ENCODE measurements around the gene CERS4. TPM values are rescaled to one million over a fixed set of nuclear protein-coding genes. Genes with fewer than 3 reads are reported as not detected.

CERS4 gene
- total and polyA plus RNA-seq, 4 donors = 30.7 to 67.8 (median 54.4) TPM

GRCh38 chr19:8256276-8257051, 47.3 kb downstream of the CERS4 start:
- H3K36me3 ChIP-seq (ENCODE audit: control insufficient read depth in 4 of 4, insufficient read depth in 4 of 4, low read length in 4 of 4) = peaks cover 0 to 35% (median 15%) of the 10 kb centered on the region in 4 donors
- ATAC-seq (ENCODE audit: insufficient read depth, low FRiP score) (no peak), DNase-seq (no peak)
- no peak overlapping the region for H3K4me3 ChIP-seq
- TF ChIP-seq, protein P1, sequence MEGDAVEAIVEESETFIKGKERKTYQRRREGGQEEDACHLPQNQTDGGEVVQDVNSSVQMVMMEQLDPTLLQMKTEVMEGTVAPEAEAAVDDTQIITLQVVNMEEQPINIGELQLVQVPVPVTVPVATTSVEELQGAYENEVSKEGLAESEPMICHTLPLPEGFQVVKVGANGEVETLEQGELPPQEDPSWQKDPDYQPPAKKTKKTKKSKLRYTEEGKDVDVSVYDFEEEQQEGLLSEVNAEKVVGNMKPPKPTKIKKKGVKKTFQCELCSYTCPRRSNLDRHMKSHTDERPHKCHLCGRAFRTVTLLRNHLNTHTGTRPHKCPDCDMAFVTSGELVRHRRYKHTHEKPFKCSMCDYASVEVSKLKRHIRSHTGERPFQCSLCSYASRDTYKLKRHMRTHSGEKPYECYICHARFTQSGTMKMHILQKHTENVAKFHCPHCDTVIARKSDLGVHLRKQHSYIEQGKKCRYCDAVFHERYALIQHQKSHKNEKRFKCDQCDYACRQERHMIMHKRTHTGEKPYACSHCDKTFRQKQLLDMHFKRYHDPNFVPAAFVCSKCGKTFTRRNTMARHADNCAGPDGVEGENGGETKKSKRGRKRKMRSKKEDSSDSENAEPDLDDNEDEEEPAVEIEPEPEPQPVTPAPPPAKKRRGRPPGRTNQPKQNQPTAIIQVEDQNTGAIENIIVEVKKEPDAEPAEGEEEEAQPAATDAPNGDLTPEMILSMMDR (IDR thresholded peaks at IDR 0.05; ENCODE audit: control extremely low read depth, extremely low read depth) = no peak
- H3K27ac ChIP-seq (ENCODE audit: low read depth in 1 of 2, low read length in 1 of 2) = no peak overlapping the region
- no peaks in the 10 kb centered on the region for H3K9me3 ChIP-seq (ENCODE audit: control insufficient read depth in 4 of 4, insufficient read depth in 3 of 4, low read length in 3 of 4)
- H3K4me1 ChIP-seq (ENCODE audit: control insufficient read depth in 5 of 5, insufficient read depth in 5 of 5, low read length in 5 of 5) = no peaks in the 10 kb centered on the region
- 96% methylated on average over 15 of the region's 15 CpGs for WGBS, 2 donors
- no peaks in the 10 kb centered on the region for H3K27me3 ChIP-seq (ENCODE audit: control insufficient read depth in 3 of 3, insufficient read depth in 3 of 3, low read length in 2 of 3)
- no peak overlapping the region for H3K9ac ChIP-seq (ENCODE audit: insufficient read depth in 1 of 2, low read length in 2 of 2)

DNA sequence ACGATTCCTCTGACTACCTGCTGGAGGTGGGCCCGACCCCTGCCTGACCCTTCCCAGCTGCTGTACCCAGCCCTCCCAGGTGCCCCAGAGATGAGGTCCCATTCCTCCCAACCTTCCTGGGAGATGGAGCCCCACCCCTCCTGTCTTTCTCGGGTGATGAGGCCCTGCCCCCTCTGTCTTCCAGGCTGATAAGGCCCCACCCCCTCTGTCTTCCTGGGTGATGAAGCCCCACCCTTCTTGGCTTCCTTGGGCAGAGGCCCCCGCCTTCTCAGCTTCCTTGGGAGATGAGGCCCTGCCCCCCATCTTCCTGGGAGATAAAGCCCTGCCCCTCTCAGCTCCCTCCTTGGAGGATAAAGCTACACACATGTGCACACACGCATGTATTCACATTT, 47.9 kb downstream of the CERS4 start:
- Histone ChIP-seq H3K27ac (ENCODE audit: low read depth in 1 of 2, low read length in 1 of 2) (no peak overlapping the region), H3K36me3 (ENCODE audit: control insufficient read depth in 4 of 4, insufficient read depth in 4 of 4, low read length in 4 of 4) (peaks cover 0 to 39% (median 15%) of the 10 kb centered on the region in 4 donors), H3K4me1 (ENCODE audit: control insufficient read depth in 5 of 5, insufficient read depth in 5 of 5, low read length in 5 of 5) (no peaks in the 10 kb centered on the region), H3K9ac (ENCODE audit: insufficient read depth in 1 of 2, low read length in 2 of 2) (no peak overlapping the region), H3K4me3 (no peak overlapping the region), H3K27me3 (ENCODE audit: control insufficient read depth in 3 of 3, insufficient read depth in 3 of 3, low read length in 2 of 3) (no peaks in the 10 kb centered on the region), H3K9me3 (ENCODE audit: control insufficient read depth in 4 of 4, insufficient read depth in 3 of 4, low read length in 3 of 4) (no peaks in the 10 kb centered on the region)
- DNase-seq (no peak), ATAC-seq (ENCODE audit: insufficient read depth, low FRiP score) (no peak)
- TF ChIP-seq, protein P1 (IDR thresholded peaks at IDR 0.05; ENCODE audit: control extremely low read depth, extremely low read depth) = no peak
- 50 to 73% methylated on average over 5 of the region's 5 CpGs for WGBS, 2 donors

GRCh38 chr19:8259142-8259921, 50.2 kb downstream of the CERS4 start:
- DNase-seq = no peak
- H3K36me3 ChIP-seq (ENCODE audit: control insufficient read depth in 4 of 4, insufficient read depth in 4 of 4, low read length in 4 of 4) = peaks cover 0 to 40% (median 17%) of the 10 kb centered on the region in 4 donors
- no peak overlapping the region for H3K9ac ChIP-seq (ENCODE audit: insufficient read depth in 1 of 2, low read length in 2 of 2)
- no peak overlapping the region for H3K4me3 ChIP-seq
- TF ChIP-seq, protein P1 (IDR thresholded peaks at IDR 0.05; ENCODE audit: control extremely low read depth, extremely low read depth) = no peak
- no peaks in the 10 kb centered on the region for H3K27me3 ChIP-seq (ENCODE audit: control insufficient read depth in 3 of 3, insufficient read depth in 3 of 3, low read length in 2 of 3)
- H3K27ac ChIP-seq (ENCODE audit: low read depth in 1 of 2, low read length in 1 of 2) = no peak overlapping the region
- 87 to 88% methylated on average over 11 of the region's 11 CpGs for WGBS, 2 donors
- no peak for ATAC-seq (ENCODE audit: insufficient read depth, low FRiP score)
- H3K4me1 ChIP-seq (ENCODE audit: control insufficient read depth in 5 of 5, insufficient read depth in 5 of 5, low read length in 5 of 5) = no peaks in the 10 kb centered on the region
- H3K9me3 ChIP-seq (ENCODE audit: control insufficient read depth in 4 of 4, insufficient read depth in 3 of 4, low read length in 3 of 4) = no peaks in the 10 kb centered on the region

Data from lung (tissue), 12 donors.